ENCODE results near the gene GUCY2D.
"Not testable (repeated sequence)": the region's sequence is repeated elsewhere in the genome, so short reads cannot be mapped to it uniquely, and the experiment has no call there.

Gene GUCY2D

DNA sequence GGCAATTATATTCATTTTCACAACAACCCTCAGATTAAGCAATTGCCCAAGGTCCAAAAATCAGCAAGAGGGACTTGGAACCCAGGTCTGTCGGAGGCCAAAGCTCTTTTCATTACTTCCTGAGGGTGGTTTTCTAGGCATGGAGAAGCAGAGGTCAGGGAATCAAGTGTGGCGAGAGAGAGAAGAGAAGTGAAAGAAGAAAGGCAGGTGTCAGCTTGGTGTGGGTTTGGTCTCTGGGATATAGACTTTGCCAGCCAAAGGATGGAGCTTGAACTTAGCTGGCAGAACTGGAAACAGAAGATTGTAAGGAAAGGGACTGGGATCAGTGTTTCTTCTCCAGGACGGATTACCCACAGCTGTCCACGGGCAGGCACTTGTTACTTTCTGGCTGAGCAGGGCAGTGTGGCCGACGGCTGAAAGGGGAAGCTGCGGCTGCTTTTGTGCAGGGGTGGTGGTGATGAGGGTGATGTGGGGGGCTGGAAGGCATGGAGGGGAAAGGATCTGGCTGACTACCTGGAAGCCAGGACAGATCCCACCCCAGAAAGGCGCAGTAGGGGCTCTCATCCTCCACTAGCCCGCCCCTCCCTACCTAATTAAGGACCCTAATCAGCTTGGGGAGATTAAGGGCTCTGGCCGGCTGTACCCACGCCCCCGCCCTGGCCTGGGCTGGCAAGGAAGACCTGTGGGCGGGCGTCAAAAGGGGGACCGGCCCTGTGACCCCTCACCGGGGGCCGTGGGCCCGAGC, at the start of gene GUCY2D:
GUCY2D (plus strand) TSS at position 640 of the 745 bp plus-strand sequence. CDS start 433 bp downstream, outside the sequence.
- no peak for DNase-seq (ENCODE audit: low read depth)

DNA sequence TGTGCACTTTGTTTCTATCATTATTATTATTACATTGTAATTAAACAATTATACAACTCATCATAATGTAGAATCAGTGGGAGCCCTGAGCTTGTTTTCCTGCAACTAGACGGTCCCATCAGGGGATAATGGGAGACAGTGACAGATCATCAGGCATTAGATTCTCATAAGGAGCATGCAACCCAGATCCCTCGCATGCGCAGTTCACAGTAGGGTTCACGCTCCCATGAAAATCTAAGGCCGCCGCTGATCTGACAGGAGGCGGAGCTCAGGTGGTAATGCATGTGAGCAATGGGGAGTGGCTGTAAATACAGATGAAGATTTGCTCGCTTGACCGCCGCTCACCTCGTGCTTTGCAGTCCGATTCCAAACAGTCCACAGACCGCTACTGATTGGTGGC, 49.1 kb upstream of the GUCY2D start:
- DNase-seq (ENCODE audit: low read depth) = not testable (repeated sequence)

DNA sequence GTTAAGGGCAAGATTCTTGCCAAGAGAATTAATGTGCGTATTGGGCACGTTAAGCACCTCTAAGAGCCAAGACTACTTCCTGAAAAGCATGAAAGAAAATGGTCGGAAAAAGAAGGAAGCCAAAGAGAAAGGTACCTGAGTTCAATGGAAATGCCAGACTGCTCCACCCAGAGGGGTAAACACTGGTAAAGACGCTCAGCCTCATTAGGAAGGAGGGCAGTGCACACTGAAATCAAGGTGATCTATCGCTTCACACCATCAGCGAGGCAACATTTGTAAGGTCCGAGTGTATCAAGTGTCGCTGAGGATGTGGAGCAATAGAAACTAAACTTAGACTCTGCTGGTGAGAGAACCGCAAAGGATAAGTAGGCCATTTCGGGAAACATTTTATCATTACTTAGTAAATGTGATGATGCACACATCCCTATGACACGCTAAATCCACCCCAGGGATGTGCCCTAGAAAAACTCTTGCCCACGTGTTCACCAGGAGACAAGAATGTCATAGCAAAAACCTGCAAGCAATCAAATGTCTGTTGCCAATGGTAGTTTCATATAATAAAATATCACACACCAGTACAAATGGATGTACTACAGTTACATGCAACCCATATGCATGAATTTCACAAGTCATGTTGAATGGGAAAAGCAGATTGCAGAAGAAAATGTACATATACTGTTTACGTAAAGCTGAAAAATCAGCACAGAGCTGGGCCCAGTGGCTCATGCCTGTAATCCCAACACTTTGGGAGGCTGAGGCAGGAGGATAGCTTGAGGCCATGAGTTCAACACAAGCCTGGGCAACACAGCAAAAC, 46.8 kb upstream of the GUCY2D start:
- no peak for DNase-seq (ENCODE audit: low read depth)

DNA sequence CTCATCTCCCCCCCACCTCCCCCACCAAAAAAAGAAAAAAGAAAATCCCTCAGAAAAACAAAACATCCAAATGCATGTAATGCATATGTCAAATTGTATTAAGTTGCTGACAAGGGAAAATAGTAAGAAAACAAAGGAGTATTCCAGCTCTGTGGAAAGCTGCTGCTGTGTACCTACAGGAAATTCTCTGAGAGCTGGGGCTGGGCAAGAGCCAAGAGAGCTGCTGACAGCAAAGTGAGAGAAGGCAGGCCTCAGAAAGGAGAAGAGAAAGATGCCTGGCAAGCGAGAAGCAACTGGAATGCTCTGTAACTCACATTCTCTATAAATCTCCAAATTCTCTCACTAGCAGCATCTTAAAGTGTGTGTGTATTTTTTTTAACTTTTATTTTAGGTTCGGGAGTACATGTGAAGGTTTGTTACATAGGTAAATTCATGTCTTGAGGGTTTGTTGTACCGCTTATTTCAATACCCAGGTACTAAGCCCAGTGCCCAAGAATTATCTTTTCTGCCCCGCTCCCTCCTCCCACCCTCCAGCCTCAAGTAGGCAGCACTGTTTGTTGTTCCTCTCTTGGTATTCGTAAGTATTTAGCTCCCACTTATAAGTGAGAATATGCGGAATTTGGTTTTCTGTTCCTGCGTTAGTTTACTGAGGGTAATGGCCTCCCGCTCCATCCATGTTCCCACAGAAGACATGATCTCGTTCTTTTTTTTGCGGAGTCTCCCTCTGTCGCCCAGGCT, 46.0 kb upstream of the GUCY2D start:
- DNase-seq (ENCODE audit: low read depth) = no peak

DNA sequence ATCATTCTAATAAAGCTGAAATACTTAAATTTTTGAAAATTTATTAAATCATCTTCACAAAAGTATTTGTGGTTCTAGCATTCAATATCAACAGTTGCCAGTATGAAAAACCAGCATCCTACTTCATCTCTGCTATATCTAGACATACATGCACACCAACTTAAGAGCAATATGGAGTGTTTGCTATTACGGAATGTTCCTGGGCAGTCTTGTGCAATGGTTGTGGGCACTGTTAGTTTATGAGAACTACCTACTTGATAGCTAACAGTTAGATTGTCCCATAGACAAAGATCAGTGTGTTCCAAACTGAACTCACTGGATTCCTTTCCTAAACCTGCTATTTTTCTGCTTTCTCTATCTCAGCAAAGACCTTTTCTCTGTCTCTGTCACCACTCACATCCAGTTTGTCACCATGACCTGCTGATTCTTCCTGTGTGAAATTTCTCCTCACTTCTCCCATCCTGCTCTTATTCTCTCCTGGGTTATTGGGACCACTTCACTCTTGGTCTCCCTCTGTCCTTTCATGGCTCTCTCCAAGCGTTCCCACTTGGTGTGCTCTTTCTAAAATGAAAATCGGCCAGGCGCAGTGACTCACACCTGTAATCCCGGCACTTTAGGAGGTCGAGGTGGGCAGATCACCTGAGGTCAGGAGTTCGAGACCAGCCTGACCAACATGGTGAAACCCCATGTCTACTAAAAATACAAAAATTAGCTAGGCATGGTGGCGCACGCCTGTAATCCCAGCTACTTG, 42.7 kb upstream of the GUCY2D start:
- DNase-seq (ENCODE audit: low read depth) = no peak

DNA sequence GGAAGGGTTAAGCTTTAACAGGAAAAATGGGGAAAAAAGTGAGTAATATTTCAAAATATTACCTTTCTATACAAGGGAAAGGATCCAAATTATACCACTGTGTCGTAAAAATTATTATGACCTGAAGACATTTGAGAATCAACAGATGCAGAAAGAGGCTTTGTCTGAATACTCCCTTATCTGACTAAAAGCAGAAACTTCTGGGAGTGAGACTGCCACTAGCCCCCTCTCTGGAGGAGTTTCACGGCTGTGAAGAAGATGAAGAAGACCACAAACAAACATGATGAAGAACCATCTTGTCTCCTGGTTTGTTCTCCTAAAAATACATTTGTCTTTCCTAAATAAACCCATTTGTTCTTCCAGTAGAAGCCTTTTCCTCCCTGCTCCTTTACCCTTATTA, 41.0 kb upstream of the GUCY2D start:
- DNase-seq (ENCODE audit: low read depth) = no peak

DNA sequence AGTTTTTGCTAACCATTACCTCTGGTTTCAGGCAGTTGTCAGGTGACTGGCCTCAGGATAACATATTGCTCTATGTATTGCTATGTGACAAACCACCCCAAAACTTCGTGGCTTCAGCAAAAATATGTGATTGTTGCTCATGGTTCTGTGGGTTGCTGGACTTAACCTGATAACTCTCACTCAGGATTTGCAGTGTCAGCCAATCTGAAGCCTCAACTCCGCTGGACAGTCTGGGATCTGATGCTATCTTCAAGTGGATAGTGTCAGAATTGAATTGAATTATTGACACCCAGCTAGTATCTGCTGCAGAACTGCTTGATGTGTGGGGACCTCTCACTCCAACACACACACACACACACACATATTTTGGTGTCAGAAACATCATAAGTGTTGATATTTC, 34.7 kb upstream of the GUCY2D start:
- no peak for DNase-seq (ENCODE audit: low read depth)

DNA sequence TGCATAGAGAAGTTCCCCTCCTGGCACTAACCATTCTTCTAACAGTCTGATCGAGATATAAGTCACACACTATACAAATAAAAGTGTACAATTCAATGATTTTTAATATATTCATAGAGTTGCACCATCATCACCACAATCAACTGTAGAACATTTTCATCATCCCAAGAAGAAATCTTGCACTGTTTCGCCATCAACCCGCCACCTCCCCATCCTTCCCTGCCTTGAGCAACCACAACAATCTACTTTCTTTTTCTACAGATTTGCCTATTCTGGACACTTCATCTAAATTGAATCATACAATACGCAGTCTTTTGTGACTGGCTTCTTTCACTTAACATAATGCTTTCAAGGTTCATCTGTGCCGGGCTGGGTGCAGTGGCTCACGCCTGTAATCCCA, 33.0 kb upstream of the GUCY2D start:
- no peak for DNase-seq (ENCODE audit: low read depth)

DNA sequence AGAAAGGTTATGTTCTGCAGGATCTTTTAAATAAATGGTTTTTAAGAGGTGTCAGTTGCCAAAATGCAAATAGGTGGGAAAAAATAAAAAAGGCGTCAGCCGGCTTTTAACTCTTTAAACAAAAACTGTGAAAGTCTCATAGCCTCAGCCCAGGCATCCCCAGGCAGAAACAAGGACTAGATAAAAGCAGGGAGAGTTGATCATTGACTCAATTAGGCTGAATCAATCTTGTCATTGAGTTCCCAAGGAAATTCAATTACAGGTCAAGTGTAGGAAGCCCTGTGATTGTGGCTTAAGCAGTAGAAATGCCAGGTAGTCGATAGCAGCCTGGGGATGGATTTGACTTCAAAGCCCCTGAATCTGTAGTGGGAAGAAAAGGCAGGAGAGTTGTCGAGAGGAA, 30.8 kb upstream of the GUCY2D start:
- no peak for DNase-seq (ENCODE audit: low read depth)

DNA sequence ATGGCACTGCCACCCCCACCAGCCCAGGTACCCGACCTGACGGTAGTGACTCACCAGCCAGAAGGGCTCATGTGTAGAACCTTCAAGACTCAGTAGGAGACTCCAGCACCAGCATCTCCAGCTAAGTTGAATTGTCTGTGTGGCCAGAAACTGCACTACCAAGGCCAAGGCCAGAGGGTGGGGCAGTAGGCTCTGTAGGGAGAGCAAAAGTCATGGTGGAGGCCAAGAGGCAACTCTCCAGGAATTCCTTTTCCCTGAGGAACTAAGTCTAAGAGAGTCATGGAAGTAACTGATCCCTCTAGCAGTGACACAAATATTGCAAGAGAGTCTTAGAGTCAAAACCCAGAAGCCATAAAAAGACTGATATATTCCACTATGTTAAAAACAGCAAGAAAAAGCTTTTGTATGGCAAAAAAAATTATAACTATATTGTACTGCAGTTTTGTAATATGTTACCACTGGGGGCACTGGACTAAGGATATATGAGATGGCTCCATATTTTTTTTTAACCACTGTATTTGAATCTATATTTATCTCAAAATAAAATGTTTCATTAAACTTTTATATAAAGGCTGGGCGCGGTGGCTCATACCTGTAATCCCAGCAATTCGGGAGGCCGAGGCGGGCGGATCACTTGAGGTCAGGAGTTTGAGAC, 30.2 kb upstream of the GUCY2D start:
- DNase-seq (ENCODE audit: low read depth) = no peak

DNA sequence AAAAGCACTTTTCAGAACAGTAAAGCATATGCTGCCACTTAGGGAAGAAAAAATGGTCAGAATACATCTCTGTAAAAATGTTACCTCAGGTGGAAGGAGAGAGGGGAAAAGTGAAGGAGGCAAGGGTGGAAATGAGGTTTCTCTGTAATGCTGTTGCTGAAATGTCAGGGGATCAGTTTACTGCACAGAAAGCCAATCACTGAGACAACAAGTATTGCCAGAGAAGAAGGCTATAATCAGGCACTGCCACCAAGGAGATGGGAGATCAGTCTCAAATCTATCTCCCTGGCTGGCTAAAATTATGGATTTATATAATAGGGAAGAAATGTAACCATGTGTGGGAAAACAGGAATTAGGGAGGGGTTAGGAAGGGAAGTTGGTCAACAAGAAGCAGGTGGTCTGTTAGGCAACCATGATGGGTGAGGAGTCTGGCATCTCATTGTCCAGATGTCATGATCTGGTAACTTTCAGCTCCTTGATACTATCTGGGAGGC, 27.7 kb upstream of the GUCY2D start:
- no peak for DNase-seq (ENCODE audit: low read depth)

DNA sequence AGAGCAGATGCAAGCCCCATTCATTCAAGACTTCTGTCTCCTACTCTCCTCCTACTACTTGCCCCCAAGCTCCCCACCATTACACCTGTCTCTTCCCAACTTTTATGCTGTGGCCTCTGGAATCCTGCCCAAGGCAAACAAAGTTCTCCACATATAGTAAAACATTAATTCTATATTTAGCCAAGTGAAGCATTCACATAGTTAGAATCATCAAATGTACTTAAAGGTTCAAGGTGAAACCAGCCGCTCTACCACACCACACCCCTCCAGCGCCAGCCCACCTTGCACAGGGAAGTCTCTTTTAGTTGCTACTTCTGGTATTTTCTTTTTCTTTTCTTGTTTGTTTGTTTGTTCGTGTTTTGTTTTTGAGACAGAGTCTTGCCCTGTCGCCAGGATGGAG, 25.4 kb upstream of the GUCY2D start:
- no peak for DNase-seq (ENCODE audit: low read depth)

DNA sequence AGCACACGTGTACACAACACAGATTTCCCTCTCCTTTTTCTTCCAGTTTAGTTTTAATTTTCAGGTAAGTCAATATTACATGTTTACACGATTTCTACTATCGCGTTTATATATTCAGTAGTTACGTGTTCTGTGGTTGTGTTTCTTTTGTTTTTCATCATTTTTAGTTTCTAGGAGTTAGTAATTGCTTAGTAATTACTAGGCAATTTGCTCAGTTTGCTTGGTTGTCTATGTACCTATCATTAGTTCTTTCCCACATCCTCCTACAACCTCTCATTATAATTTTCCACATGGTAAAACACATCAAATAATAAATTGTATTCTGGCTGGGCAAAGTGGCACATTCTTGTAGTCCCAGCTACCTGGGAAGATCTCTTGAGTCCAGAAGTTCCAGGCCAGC, 24.6 kb upstream of the GUCY2D start:
- DNase-seq (ENCODE audit: low read depth) = no peak

DNA sequence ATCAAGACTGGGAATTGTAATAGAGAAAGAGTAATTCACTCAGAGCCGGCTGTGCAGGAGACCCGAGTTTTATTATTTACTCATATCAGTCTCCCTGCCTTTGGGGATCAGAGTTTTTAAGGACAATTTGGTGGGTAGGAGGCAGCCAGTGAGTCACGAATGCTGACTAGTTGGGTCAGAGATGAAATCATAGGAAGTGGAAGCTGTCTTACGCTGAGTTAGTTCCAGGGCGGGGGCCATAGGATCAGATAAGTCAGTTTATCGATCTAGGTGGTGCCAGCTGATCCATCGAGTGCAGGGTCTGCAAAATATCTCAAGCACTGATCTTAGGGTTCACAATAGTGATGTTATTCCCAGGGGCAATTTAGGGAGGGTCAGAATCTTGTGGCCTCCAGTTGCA, 20.2 kb upstream of the GUCY2D start:
- DNase-seq (ENCODE audit: low read depth) = no peak

DNA sequence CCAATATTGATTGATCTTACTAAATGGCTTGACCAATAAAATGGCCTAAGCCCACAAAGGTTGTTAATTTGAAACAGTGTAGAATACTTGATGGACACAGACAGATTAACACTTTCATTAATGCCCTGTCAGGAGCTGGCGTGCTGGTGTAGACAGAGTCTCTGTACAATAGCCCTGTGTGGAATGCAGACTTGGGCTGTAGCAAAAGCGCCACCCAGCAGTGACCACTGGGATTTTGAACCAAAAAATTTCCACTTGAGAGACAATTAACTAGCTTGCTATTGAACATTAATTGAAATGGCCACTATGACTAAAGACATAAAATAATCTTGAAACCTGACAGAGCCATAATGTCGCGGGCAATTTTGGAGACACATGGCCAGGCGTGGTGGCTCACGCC, 19.7 kb upstream of the GUCY2D start:
- no peak for DNase-seq (ENCODE audit: low read depth)

DNA sequence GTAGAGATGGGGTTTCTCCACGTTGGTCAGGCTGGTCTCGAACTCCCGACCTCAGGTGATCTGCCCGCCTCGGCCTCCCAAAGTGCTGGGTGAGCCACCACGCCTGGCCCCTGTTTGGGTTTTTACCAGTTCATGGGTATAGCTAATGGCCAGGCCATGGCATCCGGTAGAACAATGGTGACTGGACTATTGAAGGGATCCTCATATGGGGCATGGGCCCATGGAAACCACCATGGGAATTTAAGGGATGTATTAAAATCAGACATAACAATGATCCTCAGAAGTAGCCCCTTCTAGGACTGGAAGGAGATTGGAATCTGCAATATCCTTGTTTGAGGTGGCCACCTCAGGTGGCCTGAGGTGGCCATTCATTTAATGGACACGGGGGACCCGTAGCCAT, 17.5 kb upstream of the GUCY2D start:
- DNase-seq (ENCODE audit: low read depth) = no peak

DNA sequence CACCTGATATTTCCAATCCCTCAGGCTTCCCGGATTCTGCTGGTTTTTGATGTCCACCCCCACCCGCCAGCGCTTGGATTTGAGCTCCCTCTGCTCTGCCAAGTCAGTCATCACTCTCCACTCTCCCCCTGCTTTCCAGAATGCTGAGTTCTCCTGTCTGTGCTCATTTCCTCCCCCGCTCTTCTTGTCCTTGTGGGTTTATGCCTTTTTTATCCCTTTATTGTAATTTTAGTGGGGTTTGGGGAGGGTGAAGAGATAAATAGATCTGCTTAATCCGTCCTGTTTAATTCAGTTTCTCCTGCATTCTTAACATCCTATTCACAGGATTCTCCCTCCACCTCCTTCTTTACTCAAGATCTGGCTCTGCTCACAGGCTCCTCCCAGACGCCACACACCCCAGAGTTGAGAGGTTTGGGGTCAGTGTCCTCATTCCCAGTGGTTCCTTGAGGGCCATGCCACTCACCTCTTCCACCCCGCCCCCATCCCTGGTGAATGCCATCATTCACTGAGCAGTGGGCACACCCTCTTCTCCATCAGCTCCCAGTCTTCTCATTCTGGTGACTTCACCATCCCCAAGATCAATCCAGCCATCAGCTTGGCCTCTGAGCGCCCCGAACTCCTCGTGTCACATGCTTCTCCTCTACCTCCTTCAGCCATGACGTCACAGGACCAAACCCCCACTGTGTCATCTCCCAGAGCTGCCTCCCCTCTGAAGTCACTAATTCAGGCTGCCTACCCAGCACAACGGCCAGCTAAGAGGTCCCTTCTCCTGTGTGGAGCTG, 15.1 kb upstream of the GUCY2D start:
- DNase-seq (ENCODE audit: low read depth) = no peak

DNA sequence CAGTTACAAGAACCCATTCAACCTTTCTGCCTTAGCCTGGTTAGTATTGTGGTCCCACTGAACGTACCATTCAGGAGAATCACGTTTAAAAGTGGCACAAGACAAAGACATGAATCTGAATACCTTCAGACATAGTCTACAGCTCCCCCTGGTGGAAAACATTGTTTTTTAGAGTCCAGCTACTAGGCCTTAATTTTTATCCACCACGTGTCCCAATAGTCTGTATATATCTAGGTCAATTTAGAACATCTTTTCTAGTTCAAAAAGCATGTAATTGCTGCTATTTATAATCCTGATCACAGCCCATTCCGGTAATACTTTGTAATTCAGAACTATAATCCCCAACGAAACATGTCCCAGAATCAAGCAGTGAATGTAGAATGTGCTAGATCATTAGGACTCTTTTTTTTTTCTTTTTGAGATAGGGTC, 13.7 kb upstream of the GUCY2D start:
- no peak for DNase-seq (ENCODE audit: low read depth)

DNA sequence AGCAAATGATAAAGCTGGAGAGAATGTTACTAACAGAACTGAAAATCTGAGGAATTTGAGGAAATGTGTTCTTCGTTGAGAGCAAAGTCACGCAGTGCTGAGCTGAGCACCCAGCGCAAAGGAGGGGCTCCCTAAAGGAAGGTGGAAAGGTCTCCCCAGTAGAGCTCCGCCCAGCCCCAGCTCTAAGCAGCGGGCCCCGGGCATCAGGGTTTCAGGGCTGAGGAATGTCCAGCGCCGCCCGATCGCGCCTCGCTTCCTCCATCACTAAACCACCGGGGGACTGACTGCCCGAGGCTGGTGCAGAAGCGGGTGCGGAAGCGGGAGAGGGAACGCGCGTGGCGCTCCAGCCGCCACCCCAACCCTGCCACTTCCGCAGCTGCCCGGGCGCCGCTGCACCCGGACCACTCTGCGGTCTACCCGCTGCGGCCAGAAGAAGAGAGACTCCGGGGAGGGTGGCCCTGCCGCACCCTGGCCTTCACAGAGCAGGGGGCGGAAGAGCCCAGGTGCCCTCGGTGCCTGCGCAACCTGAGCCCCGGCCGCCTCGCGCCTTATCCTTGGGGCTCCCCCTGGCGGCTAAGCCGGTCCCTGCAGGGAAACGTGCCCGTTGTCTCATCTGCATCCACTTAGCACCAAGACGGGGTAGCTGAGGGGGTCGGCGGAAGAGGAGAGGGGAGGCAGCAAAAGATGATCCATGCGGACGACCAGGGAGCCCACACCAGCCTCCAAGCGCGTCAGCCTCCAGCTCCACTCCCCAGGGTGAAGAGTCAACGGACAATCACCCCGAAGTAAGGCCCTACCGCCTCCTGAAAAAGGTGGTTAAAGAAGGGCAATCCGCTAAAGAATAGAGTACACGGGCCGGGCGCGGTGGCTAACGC, 12.4 kb upstream of the GUCY2D start:
- DNase-seq (ENCODE audit: low read depth) = peak; percentile 88

DNA sequence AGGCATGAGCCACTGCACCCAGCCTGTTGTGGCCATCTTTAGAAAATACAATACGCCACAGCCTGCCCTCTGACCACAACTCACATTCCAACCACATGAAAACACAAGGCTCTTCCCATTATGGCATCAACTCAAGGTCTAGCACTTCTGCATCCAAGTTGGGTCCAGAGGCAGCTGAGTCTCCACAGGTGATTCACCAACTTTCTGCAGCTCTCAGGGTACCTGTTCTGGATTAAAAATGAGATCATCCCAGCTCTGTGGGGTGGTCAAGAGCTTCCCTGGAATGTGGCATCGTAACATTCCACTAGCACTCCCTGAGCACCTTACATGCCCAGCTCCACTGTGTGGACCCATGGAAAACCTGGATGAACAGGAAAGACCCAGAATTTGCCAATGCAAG, 9.9 kb upstream of the GUCY2D start:
- no peak for DNase-seq (ENCODE audit: low read depth)
